Neuronal stem cell (in vitro differentiated cells): Measurements from ENCODE around the gene ZAP70.
A peak's percentile ranks its signal among the peaks of the same experiment; 100 is the strongest.

Experiments
- DNase-seq: peaks from one replicate; pipeline ENCODE4 v3.0.0-alpha.2; 2013; ENCODE audit warnings: low spot score
- H2AFZ ChIP-seq: one replicate; pipeline ENCODE4 v1.6.1; 2013; ENCODE audit warnings: mild to moderate bottlenecking, low read length, inconsistent platforms
- H2AK5ac ChIP-seq: 2 replicates; pipeline ENCODE4 v1.6.1; 2013; ENCODE audit warnings: low read depth, mild to moderate bottlenecking, inconsistent platforms, low read length, moderate library complexity, mixed read lengths
- H2BK120ac ChIP-seq: 2 replicates; pipeline ENCODE4 v1.6.1; 2013; ENCODE audit warnings: low read depth, mild to moderate bottlenecking, inconsistent platforms, low read length, moderate library complexity, mixed read lengths
- H2BK12ac ChIP-seq: one replicate; pipeline ENCODE4 v1.6.1; 2013; ENCODE audit warnings: low read length, inconsistent platforms
- H2BK15ac ChIP-seq: 2 replicates; pipeline ENCODE4 v1.6.1; 2013; ENCODE audit warnings: mild to moderate bottlenecking, low read length, inconsistent platforms, mixed read lengths
- H2BK5ac ChIP-seq: one replicate; pipeline ENCODE4 v1.6.1; 2013; ENCODE audit warnings: inconsistent platforms, mild to moderate bottlenecking, low read length, moderate library complexity
- H3K14ac ChIP-seq: one replicate; pipeline ENCODE4 v1.6.1; 2013; ENCODE audit warnings: low read length, inconsistent platforms
- H3K18ac ChIP-seq: 2 replicates; pipeline ENCODE4 v1.6.1; 2013; ENCODE audit warnings: low read length, inconsistent platforms
- H3K23ac ChIP-seq: 2 replicates; pipeline ENCODE4 v1.6.1; 2013; ENCODE audit warnings: low read depth, mild to moderate bottlenecking, mixed read lengths, low read length, inconsistent platforms; ENCODE audit not compliant: poor library complexity
- H3K27ac ChIP-seq: replicated peaks from 3 replicates; pipeline ENCODE4 v1.5.1; 2013; ENCODE audit warnings: low read length, inconsistent platforms
- H3K27me3 ChIP-seq, 3 experiments: 2 replicates each; pipeline ENCODE4 v1.6.1; 2013; ENCODE audit warnings: low read length in 3 of 3, mild to moderate bottlenecking in 2 of 3, inconsistent platforms in 1 of 3, low read depth in 1 of 3, mixed read lengths in 1 of 3, moderate library complexity in 1 of 3; ENCODE audit not compliant: control insufficient read depth in 3 of 3, insufficient read depth in 3 of 3
- H3K36me3 ChIP-seq, 2 donors: replicated peaks in 1 of 2; 2 replicates each; pipeline ENCODE4 v1.6.1; 2013; ENCODE audit warnings: low read length in 2 of 2; ENCODE audit not compliant: control insufficient read depth in 2 of 2, insufficient read depth in 2 of 2
- H3K4ac ChIP-seq: 2 replicates; pipeline ENCODE4 v1.6.1; 2013; ENCODE audit warnings: inconsistent platforms, mild to moderate bottlenecking, low read length, moderate library complexity
- H3K4me1 ChIP-seq, 2 donors: 1 replicate in 1 of 2; 2 replicates in 1 of 2; pipeline ENCODE4 v1.6.1; 2013; ENCODE audit warnings: low read length in 2 of 2, low read depth in 1 of 2; ENCODE audit not compliant: control insufficient read depth in 2 of 2, insufficient read depth in 1 of 2
- H3K4me2 ChIP-seq: one replicate; pipeline ENCODE4 v1.6.1; 2013; ENCODE audit warnings: mild to moderate bottlenecking, low read length, inconsistent platforms; ENCODE audit not compliant: insufficient read depth, poor library complexity, severe bottlenecking
- H3K4me3 ChIP-seq, 2 donors: 2 replicates each; pipeline ENCODE4 v1.5.1; 2013; ENCODE audit warnings: low read length in 2 of 2, mild to moderate bottlenecking in 2 of 2, inconsistent platforms in 1 of 2, moderate library complexity in 1 of 2
- H3K79me1 ChIP-seq: one replicate; pipeline ENCODE4 v1.6.1; 2013; ENCODE audit warnings: low read depth, mild to moderate bottlenecking, inconsistent platforms, low read length, moderate library complexity
- H3K9ac ChIP-seq: one replicate; pipeline ENCODE4 v1.6.1; 2013; ENCODE audit warnings: mild to moderate bottlenecking, low read depth, low read length, inconsistent platforms; ENCODE audit not compliant: poor library complexity
- H3K9me3 ChIP-seq, 2 donors: replicated peaks in 1 of 2; 2 replicates each; pipeline versions ENCODE3 to v1.6.1; 2013; ENCODE audit warnings: low read length in 2 of 2, mild to moderate bottlenecking in 2 of 2, inconsistent platforms in 1 of 2, low read depth in 1 of 2, mixed read lengths in 1 of 2, moderate library complexity in 1 of 2; ENCODE audit not compliant: control insufficient read depth in 2 of 2, insufficient read depth in 1 of 2
- H4K8ac ChIP-seq: one replicate; pipeline ENCODE4 v1.6.1; 2013; ENCODE audit warnings: low read depth, mild to moderate bottlenecking, inconsistent platforms, low read length, moderate library complexity
- H4K91ac ChIP-seq: one replicate; pipeline ENCODE4 v1.6.1; 2013; ENCODE audit warnings: low read length, low read depth, mild to moderate bottlenecking, inconsistent platforms; ENCODE audit not compliant: poor library complexity
- WGBS, 2 donors: extraction: QIAGEN DNeasy Blood & Tissue Kit; methylation state at CpG; one replicate each; pipeline ENCODE4 v1.1.7; 2013; ENCODE audit warnings: missing lambda C conversion rate in 2 of 2, mixed read lengths in 1 of 2; ENCODE audit not compliant: insufficient read length in 2 of 2, insufficient replicate concordance in 1 of 2; ENCODE audit errors: extremely low coverage in 2 of 2; 5-methylcytosine and 5-hydroxymethylcytosine counted together

Gene ZAP70

GRCh38 chr2:97714950-97715652 lies 1.7 kb downstream of the ZAP70 start:
- H3K4me3 ChIP-seq, result no peak overlapping the region
- H3K4me1 ChIP-seq, result peaks cover 2 to 4% of the 10 kb centered on the region in 2 donors
- no peaks in the 10 kb centered on the region for H3K9me3 ChIP-seq
- H2AFZ ChIP-seq, result no peak overlapping the region
- no peak overlapping the region for H2BK12ac ChIP-seq
- WGBS, 2 donors, result no CpG with 5 or more reads among the region's 13 CpGs
- no peak overlapping the region for H2AK5ac ChIP-seq
- H4K8ac ChIP-seq, result no peak overlapping the region
- no peak overlapping the region for H4K91ac ChIP-seq
- no peak overlapping the region for H3K4ac ChIP-seq
- DNase-seq, result no peak
- no peak overlapping the region for H3K4me2 ChIP-seq
- no peak overlapping the region for H2BK120ac ChIP-seq
- no peak overlapping the region for H3K9ac ChIP-seq
- H3K14ac ChIP-seq, result no peak overlapping the region
- H3K27ac ChIP-seq, result no peak overlapping the region
- H3K36me3 ChIP-seq, result no peaks in the 10 kb centered on the region
- no peak overlapping the region for H3K18ac ChIP-seq
- no peaks in the 10 kb centered on the region for H3K27me3 ChIP-seq
- H3K23ac ChIP-seq, result no peak overlapping the region
- no peak overlapping the region for H2BK5ac ChIP-seq
- no peak overlapping the region for H2BK15ac ChIP-seq
- peaks cover 3% of the 10 kb centered on the region for H3K79me1 ChIP-seq

GRCh38 chr2:97715951-97716694 lies 2.7 kb downstream of the ZAP70 start:
- no peak overlapping the region for H2BK120ac ChIP-seq
- H3K36me3 ChIP-seq, result no peaks in the 10 kb centered on the region
- no peak overlapping the region for H3K4ac ChIP-seq
- H2AK5ac ChIP-seq, result peak overlapping the region; percentile 56
- peak overlapping the region; percentile 32 for H3K14ac ChIP-seq
- no peak overlapping the region for H3K27ac ChIP-seq
- no peak overlapping the region for H2BK12ac ChIP-seq
- H2BK15ac ChIP-seq, result peak overlapping the region; percentile 77
- H3K23ac ChIP-seq, result no peak overlapping the region
- H3K27me3 ChIP-seq, result no peaks in the 10 kb centered on the region
- H4K8ac ChIP-seq, result peak overlapping the region; percentile 48
- DNase-seq, result no peak
- no peaks in the 10 kb centered on the region for H3K9me3 ChIP-seq
- no peak overlapping the region for H3K4me2 ChIP-seq
- no peak overlapping the region for H3K4me3 ChIP-seq
- H3K18ac ChIP-seq, result peak overlapping the region; percentile 87
- no peaks in the 10 kb centered on the region for H3K79me1 ChIP-seq
- peak overlapping the region; percentile 7 for H3K9ac ChIP-seq
- H2AFZ ChIP-seq, result peak overlapping the region; percentile 6
- no peak overlapping the region for H4K91ac ChIP-seq
- peak overlapping the region; percentile 3 for H2BK5ac ChIP-seq
- no CpG with 5 or more reads among the region's 9 CpGs for WGBS, 2 donors
- peaks cover 2 to 4% of the 10 kb centered on the region in 2 donors for H3K4me1 ChIP-seq

GRCh38 chr2:97716695-97717612 lies 3.6 kb downstream of the ZAP70 start:
- H3K9me3 ChIP-seq, result no peaks in the 10 kb centered on the region
- peak overlapping the region; percentile 37 for H3K23ac ChIP-seq
- no peak overlapping the region for H4K91ac ChIP-seq
- DNase-seq, result no peak
- H2AFZ ChIP-seq, result no peak overlapping the region
- no CpG with 5 or more reads among the region's 21 CpGs for WGBS, 2 donors
- H2BK120ac ChIP-seq, result no peak overlapping the region
- peak overlapping the region; percentile 77 for H2BK15ac ChIP-seq
- H3K4ac ChIP-seq, result peak overlapping the region; percentile 58
- peak overlapping the region; percentile 3 for H2BK5ac ChIP-seq
- no peak overlapping the region for H3K4me3 ChIP-seq
- no peak overlapping the region for H4K8ac ChIP-seq
- no peaks in the 10 kb centered on the region for H3K36me3 ChIP-seq
- H3K18ac ChIP-seq, result peak overlapping the region; percentile 87
- no peak overlapping the region for H3K4me2 ChIP-seq
- H3K79me1 ChIP-seq, result no peaks in the 10 kb centered on the region
- peak overlapping the region; percentile 56 for H2AK5ac ChIP-seq
- peaks cover 2 to 4% of the 10 kb centered on the region in 2 donors for H3K4me1 ChIP-seq
- no peaks in the 10 kb centered on the region for H3K27me3 ChIP-seq
- H2BK12ac ChIP-seq, result peak overlapping the region; percentile 17
- no peak overlapping the region for H3K27ac ChIP-seq
- no peak overlapping the region for H3K9ac ChIP-seq
- no peak overlapping the region for H3K14ac ChIP-seq
